RWPE1 (cell line): ENCODE measurements around the gene NSRP1.
"Not testable (repeated sequence)": the region's sequence is repeated elsewhere in the genome, so short reads cannot be mapped to it uniquely, and the experiment has no call there.

Experiments used
- CTCF ChIA-PET: fragments of 350-600 bp; sonication (Branson Sonifier 250); formaldehyde crosslinking; extraction: SDS; loops from one replicate; lab custom pipeline; 2021; lab: Yijun Ruan, JAX
- POLR2A ChIA-PET: fragments of 400-600 bp; formaldehyde crosslinking; extraction: SDS; loops from one replicate; lab custom pipeline; 2020; ENCODE audit warnings: antibody characterized with exemption; ENCODE audit not compliant: low non-redundant PET; lab: Yijun Ruan, JAX
- DNase-seq: peaks from one replicate; pipeline ENCODE4 v3.0.0; 2012; ENCODE audit warnings: low spot score
- H3K27ac ChIP-seq: fragments of 450-650 bp; 2 replicates; pipeline ENCODE4 v1.5.1; 2017
- CTCF ChIP-seq: fragments of 450-650 bp; conservative IDR thresholded peaks from 2 replicates; pipeline ENCODE4 v1.5.1; 2017; ENCODE audit warnings: low read depth, mild to moderate bottlenecking

Gene NSRP1

GRCh38 chr17:30199600-30199999, 83.0 kb downstream of the NSRP1 start:
- no peak for DNase-seq
- TF ChIP-seq CTCF, result no peak
- no peak overlapping the region for H3K27ac ChIP-seq
- ChIA-PET POLR2A (no interaction called here), CTCF (interaction anchor here (0.6 to 1.0 kb wide), 2 partner anchors 73 to 75 kb away, joined by 4 to 5 read pairs; no protein-coding TSS in a partner anchor)

GRCh38 chr17:30200106-30200505, 83.5 kb downstream of the NSRP1 start:
- DNase-seq, result no peak
- TF ChIP-seq CTCF, result no peak
- ChIA-PET CTCF (interaction anchor here (1.0 kb wide), 1 partner anchor 74 kb away, joined by 5 read pairs; no protein-coding TSS in a partner anchor), POLR2A (no interaction called here)
- no peak overlapping the region for H3K27ac ChIP-seq

- CTCF ChIA-PET, result not testable (repeated sequence)
These were observed 84.0 kb downstream of the NSRP1 start for GRCh38 chr17:30200656-30201055.

DNA sequence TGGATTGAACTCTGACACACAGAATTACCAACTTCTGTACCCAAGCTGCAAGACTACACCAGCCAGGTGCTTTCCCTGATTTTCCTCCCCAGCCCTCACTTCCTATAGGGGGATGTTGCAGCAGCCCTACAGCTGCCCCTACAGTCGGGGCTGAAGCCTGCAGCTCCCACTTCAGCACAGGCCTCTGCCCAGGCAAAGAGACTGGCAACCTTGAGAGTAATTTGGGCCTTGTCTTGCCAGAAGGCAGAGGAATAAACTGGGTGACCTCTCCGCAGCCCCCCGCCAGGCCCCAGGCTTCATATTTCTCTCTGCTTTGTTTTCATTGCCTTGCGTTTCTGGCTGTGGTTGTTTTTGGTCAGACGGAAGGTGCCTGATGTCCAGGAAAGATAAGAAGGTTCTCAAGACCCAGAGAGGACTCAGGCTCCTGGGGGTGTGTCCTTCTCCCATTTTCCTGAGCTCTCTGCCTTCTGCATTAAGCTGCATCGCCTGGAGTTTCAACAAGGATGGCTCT, 86.9 kb downstream of the NSRP1 start:
- H3K27ac ChIP-seq, result no peak overlapping the region
- ChIA-PET CTCF (no interaction called here), POLR2A (interaction anchor here (0.6 kb wide), 2 partner anchors 14 to 49 kb away, joined by 3 read pairs; no protein-coding TSS in a partner anchor)
- no peak for TF ChIP-seq CTCF
- DNase-seq, result no peak

More at GRCh38 chr17:30200656-30201055, 84.0 kb downstream of the NSRP1 start:
- DNase-seq, POLR2A ChIA-PET, H3K27ac ChIP-seq: not testable (repeated sequence)

GRCh38 chr17:30207655-30208054, 91.0 kb downstream of the NSRP1 start:
- no peak for TF ChIP-seq CTCF
- ChIA-PET CTCF (no interaction called here), POLR2A (no interaction called here)
- no peak for DNase-seq
- no peak overlapping the region for H3K27ac ChIP-seq

DNA sequence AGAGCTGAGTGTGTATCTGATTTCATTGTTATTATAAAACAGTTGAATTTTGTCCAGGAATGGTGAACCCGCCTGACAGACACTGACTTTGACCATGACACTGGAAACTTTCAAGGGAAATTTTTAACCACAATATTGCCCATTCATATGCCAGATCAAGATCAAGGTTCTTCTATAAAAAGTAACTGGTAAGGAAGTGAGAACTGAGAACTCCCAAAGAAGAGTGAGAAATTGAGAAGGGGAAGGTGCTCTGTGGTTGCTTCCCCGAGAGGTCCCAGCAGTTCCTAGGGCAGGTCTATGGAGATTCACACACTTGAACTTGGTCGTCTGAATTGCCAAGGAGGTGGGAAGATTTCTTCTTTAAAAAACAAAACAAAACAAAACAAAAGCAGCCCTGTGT, 91.6 kb downstream of the NSRP1 start:
- POLR2A ChIA-PET, result no interaction called here
- H3K27ac ChIP-seq, result no peak overlapping the region
- CTCF ChIA-PET, result interaction anchor here (0.6 kb wide), 1 partner anchor 124 kb away, joined by 3 read pairs; no protein-coding TSS in a partner anchor
- TF ChIP-seq CTCF, result no peak
- DNase-seq, result no peak

DNA sequence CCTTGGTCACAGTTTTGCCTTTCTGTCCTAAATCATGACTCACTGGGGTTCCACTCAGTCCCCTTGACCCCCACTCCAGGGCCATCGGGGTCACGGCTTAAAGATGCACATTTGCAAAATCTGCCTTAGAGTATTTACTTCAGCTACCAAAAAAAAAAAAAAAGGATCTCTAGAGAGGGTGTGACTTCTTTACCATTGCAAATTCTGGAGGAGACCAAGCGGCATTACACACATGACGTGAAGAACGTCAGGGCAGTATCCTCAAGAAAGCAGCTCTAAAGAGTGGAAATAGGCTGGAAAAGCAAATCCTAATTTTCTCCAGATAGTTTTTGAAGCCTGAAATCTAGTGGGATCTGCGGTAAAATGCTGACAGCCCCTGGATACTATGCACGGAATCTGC, 93.3 kb downstream of the NSRP1 start:
- TF ChIP-seq CTCF, result no peak
- DNase-seq, result no peak
- CTCF ChIA-PET, result no interaction called here
- H3K27ac ChIP-seq, result no peak overlapping the region
- POLR2A ChIA-PET, result interaction anchor here (0.5 kb wide), 1 partner anchor 273 kb away, joined by 3 read pairs; no protein-coding TSS in a partner anchor
